Vagina (tissue), 2 donors: ENCODE measurements around the gene MRPL10.

Source experiments
- CTCF ChIP-seq, 3 experiments: fragments of 450-650 bp in 2 of 3; fragments of 200-600 bp in 1 of 3; sonication (generic) in 1 of 3; IDR thresholded peaks; one replicate each; pipeline ENCODE4 v1.5.1; 2017 to 2019; ENCODE audit warnings: antibody characterized with exemption in 3 of 3, mild to moderate bottlenecking in 2 of 3, moderate library complexity in 2 of 3
- POLR2A ChIP-seq, 2 donors: fragments of 450-650 bp; IDR thresholded peaks; one replicate each; pipeline ENCODE4 v1.6.1; 2017; ENCODE audit warnings: antibody characterized with exemption in 2 of 2, mild to moderate bottlenecking in 2 of 2, moderate library complexity in 2 of 2
- POLR2AphosphoS5 ChIP-seq, 2 donors: sonication (generic); formaldehyde crosslinking; IDR thresholded peaks; one replicate each; pipeline ENCODE4 v1.9.0; 2017; ENCODE audit warnings: antibody characterized with exemption in 2 of 2, mild to moderate bottlenecking in 2 of 2, low read depth in 1 of 2; ENCODE audit not compliant: insufficient read depth in 1 of 2

DNA sequence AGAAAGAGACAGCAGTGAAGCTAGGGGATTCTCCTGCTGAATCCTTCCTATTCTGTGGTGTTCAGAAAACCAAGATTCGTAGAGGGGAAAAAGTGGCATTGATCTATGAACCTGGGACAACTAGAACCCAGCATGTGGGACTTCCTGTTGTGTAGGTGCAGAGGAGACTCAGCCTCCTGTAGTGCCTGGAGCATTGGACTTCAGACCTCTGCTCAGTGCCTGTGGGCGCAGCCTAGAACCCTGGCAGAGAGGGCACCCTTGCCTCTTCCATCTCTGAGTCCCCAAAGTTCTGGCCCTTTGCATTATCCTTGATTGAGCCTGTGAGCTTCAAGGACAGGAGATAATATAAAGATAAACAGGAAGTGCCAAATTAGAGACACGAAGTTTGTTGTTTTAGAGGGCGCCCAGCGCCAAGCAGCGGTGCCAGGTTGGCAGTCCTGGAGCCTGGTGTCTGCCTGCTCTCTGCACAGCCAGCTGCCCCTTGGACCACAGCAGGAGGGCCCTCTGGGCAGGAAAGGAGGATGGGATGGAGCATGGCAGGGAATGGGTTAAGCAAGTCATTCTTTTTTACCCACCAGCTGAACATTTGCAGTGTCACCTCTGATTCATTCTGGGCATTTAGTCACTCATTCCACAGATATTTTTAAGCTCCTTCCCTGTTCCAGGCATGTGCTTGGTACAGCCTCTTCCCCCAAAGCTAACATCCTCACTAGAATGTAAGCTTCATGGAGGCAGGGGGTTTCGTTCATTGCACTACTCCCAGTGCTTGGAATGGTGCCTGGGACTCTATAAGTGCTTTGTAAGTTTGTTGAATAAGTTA lies 31.5 kb upstream of the MRPL10 start:
- no peak for TF ChIP-seq POLR2AphosphoS5 (IDR thresholded peaks at IDR 0.05; ENCODE audit: insufficient read depth in 1 of 2, low read depth in 1 of 2)
- TF ChIP-seq POLR2A (IDR thresholded peaks at IDR 0.05), result no peak
- TF ChIP-seq CTCF (IDR thresholded peaks at IDR 0.05), result no peak
